Ascending aorta (tissue), 2 donors: Measurements from ENCODE around the gene ZNG1A. TPM values are rescaled to one million over a fixed set of nuclear protein-coding genes. Genes with fewer than 3 reads are reported as not detected.
"Not testable (repeated sequence)": the region's sequence is repeated elsewhere in the genome, so short reads cannot be mapped to it uniquely, and the experiment has no call there.

Source experiments
- DNase-seq, 2 donors: peaks; one replicate each; pipeline ENCODE4 v3.0.0-alpha.2; 2019; ENCODE audit warnings: low spot score in 2 of 2
- H3K27ac ChIP-seq, 2 donors: fragments of 200-600 bp; sonication (generic); one replicate each; pipeline ENCODE4 v1.5.1; 2016 to 2017; ENCODE audit warnings: mild to moderate bottlenecking in 1 of 2
- H3K27me3 ChIP-seq: fragments of 200-600 bp; sonication (generic); one replicate; pipeline ENCODE4 v1.5.1; 2017
- H3K36me3 ChIP-seq, 2 donors: fragments of 200-600 bp; sonication (generic); one replicate each; pipeline ENCODE4 v1.5.1; 2016
- H3K4me1 ChIP-seq, 2 donors: fragments of 200-600 bp; sonication (generic); one replicate each; pipeline ENCODE4 v1.5.1; 2016 to 2017; ENCODE audit warnings: mild to moderate bottlenecking in 1 of 2
- H3K4me3 ChIP-seq, 2 donors: fragments of 200-600 bp; sonication (generic); one replicate each; pipeline ENCODE4 v1.5.1; 2016 to 2017; ENCODE audit warnings: mild to moderate bottlenecking in 1 of 2
- H3K9me3 ChIP-seq, 2 donors: fragments of 200-600 bp; sonication (generic); one replicate each; pipeline ENCODE4 v1.5.1; 2016
- CTCF ChIP-seq, 3 experiments: fragments of 200-600 bp in 2 of 3; fragments of 450-650 bp in 1 of 3; sonication (generic) in 2 of 3; IDR thresholded peaks; one replicate each; pipeline ENCODE4 v1.5.1; 2016 to 2019; ENCODE audit warnings: antibody characterized with exemption in 3 of 3, mild to moderate bottlenecking in 1 of 3, moderate library complexity in 1 of 3
- intact Hi-C: fragments of 100-400 bp; cut with DNase I; formaldehyde crosslinking; loops from one replicate; pipeline ENCODE4 v1.15.1; 2023
- total RNA-seq: library from RNA; depleted of rRNA; stranded (reverse); fragments of >200 nt; gene quantifications from one replicate; pipeline ENCODE4 v1.1.0, GENCODE V29; 2016

The ZNG1A gene
- total RNA-seq, 1 donor from 2014 or later: 4.7 TPM

- Histone ChIP-seq H3K27me3 (no peaks in the 10 kb centered on the region), H3K4me1 (peaks cover 0 to 4% of the 10 kb centered on the region in 2 donors), H3K4me3 (peak overlapping the region; percentile 65 to 70), H3K27ac (peak overlapping the region; percentile 56 to 65), H3K9me3 (no peaks in the 10 kb centered on the region), H3K36me3 (no peaks in the 10 kb centered on the region)
- no peak for DNase-seq
- TF ChIP-seq CTCF (IDR thresholded peaks at IDR 0.05): no peak
- intact Hi-C loops: no loop called here
Measured at GRCh38 chr9:214351-214647, 35.4 kb upstream of the ZNG1A start.

- H3K27ac ChIP-seq, H3K4me1 ChIP-seq, H3K9me3 ChIP-seq, DNase-seq, H3K27me3 ChIP-seq, intact Hi-C loops, H3K36me3 ChIP-seq: not testable (repeated sequence)
- H3K4me3 ChIP-seq: peak overlapping the region in 1 of 2 donors; percentile 70
Measured at GRCh38 chr9:213901-214300, 35.0 kb upstream of the ZNG1A start.

GRCh38 chr9:212297-212696, 33.4 kb upstream of the ZNG1A start:
- intact Hi-C loops: no loop called here
- no peak for TF ChIP-seq CTCF (IDR thresholded peaks at IDR 0.05)
- Histone ChIP-seq H3K9me3 (no peaks in the 10 kb centered on the region), H3K4me1 (peaks cover 0 to 4% of the 10 kb centered on the region in 2 donors), H3K27me3 (no peaks in the 10 kb centered on the region), H3K27ac (no peak overlapping the region), H3K4me3 (no peak overlapping the region), H3K36me3 (no peaks in the 10 kb centered on the region)
- DNase-seq: no peak

GRCh38 chr9:211557-211956, 32.7 kb upstream of the ZNG1A start:
- Histone ChIP-seq H3K4me3 (no peak overlapping the region), H3K9me3 (no peaks in the 10 kb centered on the region), H3K4me1 (peaks cover 0 to 4% of the 10 kb centered on the region in 2 donors), H3K27me3 (no peaks in the 10 kb centered on the region), H3K27ac (peak overlapping the region in 1 of 2 donors; percentile 22), H3K36me3 (no peaks in the 10 kb centered on the region)
- no peak for DNase-seq
- intact Hi-C loops: no loop called here
- no peak for TF ChIP-seq CTCF (IDR thresholded peaks at IDR 0.05)

GRCh38 chr9:211036-211435, 32.2 kb upstream of the ZNG1A start:
- Histone ChIP-seq H3K27ac (no peak overlapping the region), H3K9me3 (no peaks in the 10 kb centered on the region), H3K27me3 (no peaks in the 10 kb centered on the region), H3K36me3 (no peaks in the 10 kb centered on the region), H3K4me1 (peaks cover 0 to 4% of the 10 kb centered on the region in 2 donors), H3K4me3 (no peak overlapping the region)
- intact Hi-C loops: no loop called here
- no peak for TF ChIP-seq CTCF (IDR thresholded peaks at IDR 0.05)
- DNase-seq: no peak

- no peak for TF ChIP-seq CTCF (IDR thresholded peaks at IDR 0.05)
- Histone ChIP-seq H3K9me3 (no peaks in the 10 kb centered on the region), H3K27ac (no peak overlapping the region), H3K4me1 (no peaks in the 10 kb centered on the region), H3K36me3 (no peaks in the 10 kb centered on the region), H3K4me3 (no peak overlapping the region), H3K27me3 (no peaks in the 10 kb centered on the region)
- intact Hi-C loops: no loop called here
- DNase-seq: no peak
Measured at GRCh38 chr9:209143-209758, 30.4 kb upstream of the ZNG1A start.
